ENCODE measurements around the gene ITPR2.
A peak's percentile ranks its signal among the peaks of the same experiment; 100 is the strongest.
"Not testable (repeated sequence)": the region's sequence is repeated elsewhere in the genome, so short reads cannot be mapped to it uniquely, and the experiment has no call there.

ITPR2 gene

GRCh38 chr12:26604813-26605212, 228.2 kb downstream of the ITPR2 start:
- not testable (repeated sequence) for DNase-seq (ENCODE audit: low spot score in 2 of 2); H3K4me3 Mint-ChIP-seq; H3K27me3 Mint-ChIP-seq; H3K4me1 Mint-ChIP-seq; ATAC-seq (ENCODE audit: low read depth); H3K9me3 Mint-ChIP-seq
- H3K36me3 Mint-ChIP-seq, result peaks cover 23% of the 10 kb centered on the region
- peak overlapping the region; percentile 2 for H3K27ac Mint-ChIP-seq

- Mint-ChIP-seq H3K9me3 (no peaks in the 10 kb centered on the region), H3K4me1 (peaks cover 2% of the 10 kb centered on the region), H3K27me3 (no peaks in the 10 kb centered on the region), H3K27ac (no peak overlapping the region), H3K4me3 (no peak overlapping the region), H3K36me3 (peaks cover 29% of the 10 kb centered on the region)
- ATAC-seq (ENCODE audit: low read depth) (no peak), DNase-seq (ENCODE audit: low spot score in 2 of 2) (no peak)
These were observed 233.8 kb downstream of the ITPR2 start for GRCh38 chr12:26599096-26599695.

- Mint-ChIP-seq H3K27me3 (no peaks in the 10 kb centered on the region), H3K36me3 (peaks cover 41% of the 10 kb centered on the region), H3K27ac (no peak overlapping the region), H3K9me3 (peaks cover 1% of the 10 kb centered on the region), H3K4me1 (peaks cover 2% of the 10 kb centered on the region), H3K4me3 (no peak overlapping the region)
- ATAC-seq (ENCODE audit: low read depth), result no peak
- DNase-seq (ENCODE audit: low spot score in 2 of 2), result no peak
These were observed 237.2 kb downstream of the ITPR2 start for GRCh38 chr12:26595806-26596205.

GRCh38 chr12:26580619-26581018, 252.4 kb downstream of the ITPR2 start:
- DNase-seq (ENCODE audit: low spot score in 2 of 2) (no peak), ATAC-seq (ENCODE audit: low read depth) (no peak)
- Mint-ChIP-seq H3K27ac (peak overlapping the region; percentile 21), H3K36me3 (peaks cover 17% of the 10 kb centered on the region), H3K27me3 (no peaks in the 10 kb centered on the region), H3K9me3 (no peaks in the 10 kb centered on the region), H3K4me3 (no peak overlapping the region), H3K4me1 (peaks cover 11% of the 10 kb centered on the region)

- Mint-ChIP-seq H3K36me3 (peaks cover 36% of the 10 kb centered on the region), H3K27me3 (no peaks in the 10 kb centered on the region), H3K4me1 (peaks cover 18% of the 10 kb centered on the region), H3K27ac (no peak overlapping the region), H3K9me3 (no peaks in the 10 kb centered on the region), H3K4me3 (peak overlapping the region; percentile 37)
- DNase-seq (ENCODE audit: low spot score in 2 of 2) (no peak), ATAC-seq (ENCODE audit: low read depth) (peak; percentile 24)
These were observed 256.7 kb downstream of the ITPR2 start for GRCh38 chr12:26576266-26576665.

- Mint-ChIP-seq H3K4me3 (no peak overlapping the region), H3K9me3 (no peaks in the 10 kb centered on the region), H3K27ac (peak overlapping the region; percentile 0), H3K36me3 (peaks cover 35% of the 10 kb centered on the region), H3K27me3 (no peaks in the 10 kb centered on the region), H3K4me1 (peaks cover 20% of the 10 kb centered on the region)
- ATAC-seq (ENCODE audit: low read depth) (peak; percentile 53), DNase-seq (ENCODE audit: low spot score in 2 of 2) (peak in 1 of 2 donors; percentile 4)
These were observed 259.6 kb downstream of the ITPR2 start for GRCh38 chr12:26573225-26573909.

- Mint-ChIP-seq H3K27me3 (no peaks in the 10 kb centered on the region), H3K27ac (no peak overlapping the region), H3K4me1 (peaks cover 20% of the 10 kb centered on the region), H3K4me3 (no peak overlapping the region), H3K36me3 (peaks cover 32% of the 10 kb centered on the region), H3K9me3 (no peaks in the 10 kb centered on the region)
- ATAC-seq (ENCODE audit: low read depth) (no peak), DNase-seq (ENCODE audit: low spot score in 2 of 2) (no peak)
These were observed 260.9 kb downstream of the ITPR2 start for GRCh38 chr12:26572137-26572536.

- Mint-ChIP-seq H3K36me3 (peaks cover 32% of the 10 kb centered on the region), H3K9me3 (no peaks in the 10 kb centered on the region), H3K4me1 (peaks cover 16% of the 10 kb centered on the region), H3K27ac (no peak overlapping the region), H3K4me3 (no peak overlapping the region), H3K27me3 (no peaks in the 10 kb centered on the region)
- ATAC-seq (ENCODE audit: low read depth) (no peak), DNase-seq (ENCODE audit: low spot score in 2 of 2) (no peak)
These were observed 261.4 kb downstream of the ITPR2 start for GRCh38 chr12:26571560-26571959.

GRCh38 chr12:26567126-26567525, 265.9 kb downstream of the ITPR2 start:
- H3K4me1 Mint-ChIP-seq, result peaks cover 5% of the 10 kb centered on the region

GRCh38 chr12:26566675-26567074, 266.3 kb downstream of the ITPR2 start:
- ATAC-seq (ENCODE audit: low read depth) (no peak), DNase-seq (ENCODE audit: low spot score in 2 of 2) (no peak)
- H3K27ac Mint-ChIP-seq, result no peak overlapping the region
- H3K27me3 Mint-ChIP-seq, result no peaks in the 10 kb centered on the region
- H3K9me3 Mint-ChIP-seq, result no peaks in the 10 kb centered on the region
- no peak overlapping the region for H3K4me3 Mint-ChIP-seq
- peaks cover 5% of the 10 kb centered on the region for H3K4me1 Mint-ChIP-seq
- peaks cover 30% of the 10 kb centered on the region for H3K36me3 Mint-ChIP-seq

More at GRCh38 chr12:26567126-26567525, 265.9 kb downstream of the ITPR2 start:
- Mint-ChIP-seq H3K27ac (no peak overlapping the region), H3K4me3 (no peak overlapping the region), H3K9me3 (no peaks in the 10 kb centered on the region), H3K27me3 (no peaks in the 10 kb centered on the region), H3K36me3 (peaks cover 29% of the 10 kb centered on the region)
- no peak for DNase-seq (ENCODE audit: low spot score in 2 of 2)
- ATAC-seq (ENCODE audit: low read depth), result no peak

- H3K27me3 Mint-ChIP-seq, result no peaks in the 10 kb centered on the region
- H3K4me1 Mint-ChIP-seq, result peaks cover 5% of the 10 kb centered on the region
- no peak overlapping the region for H3K4me3 Mint-ChIP-seq
- ATAC-seq (ENCODE audit: low read depth) (no peak), DNase-seq (ENCODE audit: low spot score in 2 of 2) (no peak)
- H3K36me3 Mint-ChIP-seq, result peaks cover 26% of the 10 kb centered on the region
- no peaks in the 10 kb centered on the region for H3K9me3 Mint-ChIP-seq
- H3K27ac Mint-ChIP-seq, result peak overlapping the region; percentile 32
These were observed 266.8 kb downstream of the ITPR2 start for GRCh38 chr12:26566186-26566585.

- no peak overlapping the region for H3K27ac Mint-ChIP-seq
- peaks cover 23% of the 10 kb centered on the region for H3K36me3 Mint-ChIP-seq
- DNase-seq (ENCODE audit: low spot score in 2 of 2) (no peak), ATAC-seq (ENCODE audit: low read depth) (no peak)
- no peaks in the 10 kb centered on the region for H3K9me3 Mint-ChIP-seq
- H3K27me3 Mint-ChIP-seq, result no peaks in the 10 kb centered on the region
- peaks cover 5% of the 10 kb centered on the region for H3K4me1 Mint-ChIP-seq
- H3K4me3 Mint-ChIP-seq, result no peak overlapping the region
These were observed 268.6 kb downstream of the ITPR2 start for GRCh38 chr12:26564391-26564790.

GRCh38 chr12:26563552-26563951, 269.4 kb downstream of the ITPR2 start:
- Mint-ChIP-seq H3K4me1 (peaks cover 5% of the 10 kb centered on the region), H3K36me3 (peaks cover 21% of the 10 kb centered on the region), H3K27me3 (no peaks in the 10 kb centered on the region), H3K9me3 (no peaks in the 10 kb centered on the region), H3K4me3 (no peak overlapping the region), H3K27ac (no peak overlapping the region)
- DNase-seq (ENCODE audit: low spot score in 2 of 2) (no peak), ATAC-seq (ENCODE audit: low read depth) (no peak)

GRCh38 chr12:26557326-26557725, 275.7 kb downstream of the ITPR2 start:
- Mint-ChIP-seq H3K4me3 (no peak overlapping the region), H3K27me3 (no peaks in the 10 kb centered on the region), H3K9me3 (no peaks in the 10 kb centered on the region), H3K36me3 (peaks cover 22% of the 10 kb centered on the region), H3K27ac (no peak overlapping the region), H3K4me1 (peaks cover 3% of the 10 kb centered on the region)
- ATAC-seq (ENCODE audit: low read depth), result no peak
- DNase-seq (ENCODE audit: low spot score in 2 of 2), result no peak

GRCh38 chr12:26556916-26557315, 276.1 kb downstream of the ITPR2 start:
- H3K4me3 Mint-ChIP-seq, result no peak overlapping the region
- peaks cover 19% of the 10 kb centered on the region for H3K36me3 Mint-ChIP-seq
- no peak for ATAC-seq (ENCODE audit: low read depth)
- no peaks in the 10 kb centered on the region for H3K27me3 Mint-ChIP-seq
- no peak for DNase-seq (ENCODE audit: low spot score in 2 of 2)
- H3K27ac Mint-ChIP-seq, result no peak overlapping the region
- peaks cover 3% of the 10 kb centered on the region for H3K4me1 Mint-ChIP-seq
- H3K9me3 Mint-ChIP-seq, result no peaks in the 10 kb centered on the region

Measured in memory B cell (primary cell).